ENCODE results near the gene TPX2.

The TPX2 gene

GRCh38 chr20:31722257-31723068 lies 16.6 kb upstream of the TPX2 start, which contains the start of gene BCL2L1:
BCL2L1 (minus strand) TSS chr20:31722868; CDS start chr20:31722218, 650 bp downstream.
- H3K4me3 Mint-ChIP-seq: peak within 1 kb of the TSS; percentile 94 to 97 (median 95)
- peaks cover 53% of the 10 kb centered on the region for H3K4me1 Mint-ChIP-seq
- no peaks in the 10 kb centered on the region for H3K9me3 Mint-ChIP-seq
- H3K36me3 Mint-ChIP-seq (ENCODE audit: low read depth): peaks cover 39% of the 10 kb centered on the region
- H3K27ac Mint-ChIP-seq: peak within 1 kb of the TSS; percentile 99
- peaks cover 3% of the 10 kb centered on the region for H3K27me3 Mint-ChIP-seq (ENCODE audit: low read depth)
- TF ChIP-seq CTCF (IDR thresholded peaks at IDR 0.05; ENCODE audit: unreplicated experiment in 3 of 3): peak; percentile 61 to 77 (median 69)

- Mint-ChIP-seq H3K4me3 (peak overlapping the region; percentile 94 to 97 (median 95)), H3K27me3 (ENCODE audit: low read depth) (peaks cover 3% of the 10 kb centered on the region), H3K4me1 (peaks cover 50% of the 10 kb centered on the region), H3K27ac (peak overlapping the region; percentile 99), H3K9me3 (no peaks in the 10 kb centered on the region), H3K36me3 (ENCODE audit: low read depth) (peaks cover 33% of the 10 kb centered on the region)
- peak in 2 of 3 experiments; percentile 24 to 51 for TF ChIP-seq CTCF (IDR thresholded peaks at IDR 0.05; ENCODE audit: unreplicated experiment in 3 of 3)
These were observed 16.1 kb upstream of the TPX2 start for GRCh38 chr20:31723069-31723318.

GRCh38 chr20:31723319-31724078 lies 15.6 kb upstream of the TPX2 start:
- H3K27me3 Mint-ChIP-seq (ENCODE audit: low read depth): peaks cover 3% of the 10 kb centered on the region
- peak overlapping the region; percentile 94 to 97 (median 95) for H3K4me3 Mint-ChIP-seq
- H3K27ac Mint-ChIP-seq: peak overlapping the region; percentile 99
- peak; percentile 88 to 96 (median 95) for TF ChIP-seq CTCF (IDR thresholded peaks at IDR 0.05; ENCODE audit: unreplicated experiment in 3 of 3)
- peaks cover 48% of the 10 kb centered on the region for H3K4me1 Mint-ChIP-seq
- H3K36me3 Mint-ChIP-seq (ENCODE audit: low read depth): peaks cover 32% of the 10 kb centered on the region
- H3K9me3 Mint-ChIP-seq: no peaks in the 10 kb centered on the region

GRCh38 chr20:31731321-31731717 lies 7.8 kb upstream of the TPX2 start:
- Mint-ChIP-seq H3K4me1 (peaks cover 5% of the 10 kb centered on the region), H3K9me3 (no peaks in the 10 kb centered on the region), H3K27ac (no peak overlapping the region), H3K27me3 (ENCODE audit: low read depth) (peaks cover 6% of the 10 kb centered on the region), H3K36me3 (ENCODE audit: low read depth) (no peaks in the 10 kb centered on the region), H3K4me3 (no peak overlapping the region)
- no peak for TF ChIP-seq CTCF (IDR thresholded peaks at IDR 0.05; ENCODE audit: unreplicated experiment in 3 of 3)

GRCh38 chr20:31739550-31739977 lies 474 bp downstream of the TPX2 start:
- Mint-ChIP-seq H3K27ac (no peak overlapping the region), H3K4me1 (no peaks in the 10 kb centered on the region), H3K9me3 (no peaks in the 10 kb centered on the region), H3K4me3 (no peak overlapping the region), H3K36me3 (ENCODE audit: low read depth) (peaks cover 3% of the 10 kb centered on the region), H3K27me3 (ENCODE audit: low read depth) (no peaks in the 10 kb centered on the region)
- TF ChIP-seq CTCF (IDR thresholded peaks at IDR 0.05; ENCODE audit: unreplicated experiment in 3 of 3): peak in 1 of 3 experiments; percentile 2
